Retinal pigment epithelial cell (primary cell): ENCODE measurements around the gene PLPP4.

Source experiments
- DNase-seq: peaks from one replicate; pipeline ENCODE4 v3.0.0-alpha.2; 2010; ENCODE audit warnings: low read depth
- H3K4me3 ChIP-seq: 2 replicates; pipeline ENCODE4 v1.5.1; 2011; ENCODE audit warnings: mild to moderate bottlenecking, low read length, control low read depth, moderate library complexity
- CTCF ChIP-seq: conservative IDR thresholded peaks from 2 replicates; pipeline ENCODE4 v1.5.1; 2011; ENCODE audit warnings: low read depth, low read length, control low read depth, inconsistent platforms

Gene PLPP4

GRCh38 chr10:120483651-120484301 is 26.7 kb downstream of the PLPP4 start:
- H3K4me3 ChIP-seq, result no peak overlapping the region
- no peak for TF ChIP-seq CTCF
- DNase-seq, result no peak

DNA sequence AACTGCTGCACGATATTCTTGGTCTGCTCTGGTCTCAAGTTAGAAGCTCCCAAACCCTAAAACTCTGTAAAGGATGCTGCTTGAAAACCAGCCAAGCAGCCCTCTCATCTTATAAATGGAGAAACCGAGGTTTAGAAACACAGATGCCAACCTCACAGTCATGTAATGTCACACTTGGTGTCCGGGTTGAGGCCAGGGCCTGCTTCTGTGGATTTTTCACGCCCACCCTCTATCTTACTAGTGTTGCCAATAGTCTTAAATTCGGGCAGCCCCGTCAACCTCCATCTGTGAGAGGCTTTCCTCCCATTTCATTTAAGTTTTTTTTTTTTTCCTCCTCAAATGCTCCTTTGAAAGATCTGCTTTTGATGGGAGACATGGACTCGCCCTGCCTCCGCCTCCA is 28.9 kb downstream of the PLPP4 start:
- TF ChIP-seq CTCF, result no peak
- H3K4me3 ChIP-seq, result no peak overlapping the region
- DNase-seq, result no peak

GRCh38 chr10:120486671-120487205 is 29.7 kb downstream of the PLPP4 start:
- no peak for DNase-seq
- no peak for TF ChIP-seq CTCF
- H3K4me3 ChIP-seq, result no peak overlapping the region

DNA sequence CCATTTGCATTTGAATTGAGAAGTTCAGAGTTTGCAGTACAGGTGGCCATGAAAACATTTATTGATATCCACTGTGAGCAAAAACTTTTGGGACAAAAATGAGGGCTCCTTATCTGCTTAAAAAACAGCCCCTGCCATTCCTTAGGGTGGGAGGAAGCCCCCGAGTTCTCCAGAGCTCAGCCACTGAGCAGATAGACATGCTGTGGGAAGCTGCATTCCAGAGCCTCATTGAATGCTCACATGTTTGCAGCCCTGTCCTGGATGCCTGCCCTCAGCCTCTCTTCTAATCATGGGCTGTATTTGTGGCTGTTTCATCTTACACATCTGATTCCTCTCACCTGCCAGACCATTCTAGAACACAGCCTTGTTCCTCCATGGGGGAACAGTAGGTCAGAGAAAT is 33.3 kb downstream of the PLPP4 start:
- TF ChIP-seq CTCF, result no peak
- no peak for DNase-seq

GRCh38 chr10:120492346-120492745 is 35.3 kb downstream of the PLPP4 start:
- no peak for DNase-seq
- no peak overlapping the region for H3K4me3 ChIP-seq
- no peak for TF ChIP-seq CTCF

More for the DNA sequence above, 33.3 kb downstream of the PLPP4 start:
- H3K4me3 ChIP-seq, result no peak overlapping the region

DNA sequence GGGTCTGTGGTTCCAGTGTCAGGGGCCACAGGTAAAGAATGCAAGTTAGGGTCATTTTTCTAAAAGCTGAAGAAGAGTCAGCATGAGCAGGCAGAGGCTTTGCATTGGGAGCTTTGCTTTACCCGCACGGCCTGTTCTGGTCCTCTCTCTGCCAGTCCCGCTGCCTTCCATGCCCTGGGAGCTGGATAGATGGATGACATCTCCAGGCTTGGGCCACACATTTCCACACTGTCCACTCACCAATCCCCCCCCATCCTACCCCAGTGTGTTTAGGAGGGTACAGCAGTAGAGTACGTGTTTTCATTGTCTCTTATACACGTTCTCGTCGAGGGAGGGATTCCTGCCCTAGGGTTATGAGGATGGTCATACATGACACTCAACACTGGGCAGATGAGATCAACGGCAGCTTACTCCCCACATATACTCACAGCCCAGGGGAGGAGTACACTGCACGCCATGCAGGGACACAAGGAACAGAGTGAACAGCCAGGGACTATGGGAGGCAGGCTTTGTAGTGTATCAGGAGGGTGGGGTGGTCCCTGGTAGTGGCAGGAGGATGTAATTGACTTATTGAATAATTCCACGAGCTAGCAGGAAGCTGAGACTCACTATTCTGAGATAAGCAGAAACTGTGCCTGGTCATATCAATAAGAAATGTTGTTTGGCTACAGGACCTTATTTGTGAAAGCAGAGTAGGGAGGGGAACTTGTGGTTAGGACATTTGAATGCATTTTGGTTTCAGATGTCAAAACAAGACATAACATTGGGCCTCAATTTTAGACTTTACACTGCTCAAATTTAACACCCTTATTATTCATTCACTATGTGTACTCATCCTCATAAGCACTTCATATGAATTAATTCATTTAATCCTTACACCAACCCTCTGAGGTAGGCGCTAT is 36.6 kb downstream of the PLPP4 start:
- no peak overlapping the region for H3K4me3 ChIP-seq
- TF ChIP-seq CTCF, result no peak
- DNase-seq, result no peak
